Fibroblast of pulmonary artery (primary cell): ENCODE data around the gene UCHL3.

Experiments used
- DNase-seq: peaks from one replicate; pipeline ENCODE4 v3.0.0-alpha.2; 2010; ENCODE audit warnings: low read depth
- H3K4me3 ChIP-seq: replicated peaks from 2 replicates; pipeline ENCODE4 v1.5.1; 2011; ENCODE audit warnings: low read depth, mild to moderate bottlenecking, control low read depth, low read length, moderate library complexity
- CTCF ChIP-seq: IDR thresholded peaks from 2 replicates; pipeline ENCODE4 v1.5.1; 2011; ENCODE audit warnings: mild to moderate bottlenecking, control low read depth, low read length, inconsistent platforms; ENCODE audit errors: missing control alignments

Gene UCHL3

GRCh38 chr13:75600371-75600770 lies 50.8 kb downstream of the UCHL3 start:
- no peak overlapping the region for H3K4me3 ChIP-seq
- DNase-seq = no peak
- no peak for TF ChIP-seq CTCF

GRCh38 chr13:75603038-75603437 lies 53.4 kb downstream of the UCHL3 start:
- no peak for DNase-seq
- no peak for TF ChIP-seq CTCF
- no peak overlapping the region for H3K4me3 ChIP-seq

- no peak for DNase-seq
- H3K4me3 ChIP-seq = no peak overlapping the region
- no peak for TF ChIP-seq CTCF
Observed at GRCh38 chr13:75607447-75607846, 57.9 kb downstream of the UCHL3 start.

GRCh38 chr13:75610466-75610865 lies 60.9 kb downstream of the UCHL3 start:
- no peak for DNase-seq
- H3K4me3 ChIP-seq = no peak overlapping the region
- TF ChIP-seq CTCF = no peak

- no peak overlapping the region for H3K4me3 ChIP-seq
- no peak for DNase-seq
- TF ChIP-seq CTCF = no peak
Observed at GRCh38 chr13:75612354-75612753, 62.8 kb downstream of the UCHL3 start.

- DNase-seq = no peak
- TF ChIP-seq CTCF = no peak
- H3K4me3 ChIP-seq = no peak overlapping the region
Observed at GRCh38 chr13:75617230-75617629, 67.6 kb downstream of the UCHL3 start.

GRCh38 chr13:75618308-75618707 lies 68.7 kb downstream of the UCHL3 start:
- H3K4me3 ChIP-seq = no peak overlapping the region
- DNase-seq = no peak
- TF ChIP-seq CTCF = no peak
